LoVo (cell line): ENCODE data around the gene PCID2.

Experiments
- DNase-seq: peaks from one replicate; pipeline ENCODE4 v3.0.0-alpha.2; 2016; ENCODE audit warnings: low spot score

The PCID2 gene

GRCh38 chr13:113187263-113187669, 21.2 kb downstream of the PCID2 start:
- DNase-seq: peak; percentile 92

GRCh38 chr13:113186061-113186900, 22.2 kb downstream of the PCID2 start:
- DNase-seq: no peak

GRCh38 chr13:113184568-113185440, 23.7 kb downstream of the PCID2 start:
- DNase-seq: no peak

- DNase-seq: no peak
These were observed 24.9 kb downstream of the PCID2 start for GRCh38 chr13:113183450-113184129.

GRCh38 chr13:113182046-113182445, 26.4 kb downstream of the PCID2 start:
- DNase-seq: no peak

- DNase-seq: no peak
These were observed 28.9 kb downstream of the PCID2 start for GRCh38 chr13:113179374-113180230.

- no peak for DNase-seq
These were observed 29.6 kb downstream of the PCID2 start for GRCh38 chr13:113178896-113179167.

- no peak for DNase-seq
These were observed 30.2 kb downstream of the PCID2 start for GRCh38 chr13:113178070-113178895.

- DNase-seq: no peak
These were observed 31.6 kb downstream of the PCID2 start for GRCh38 chr13:113176822-113177221.

GRCh38 chr13:113176280-113176679, 32.2 kb downstream of the PCID2 start:
- no peak for DNase-seq

- no peak for DNase-seq
These were observed 36.0 kb downstream of the PCID2 start for GRCh38 chr13:113172419-113172926.

GRCh38 chr13:113171250-113172125, 37.0 kb downstream of the PCID2 start:
- no peak for DNase-seq

GRCh38 chr13:113170511-113170910, 38.0 kb downstream of the PCID2 start:
- no peak for DNase-seq

GRCh38 chr13:113169277-113170272, 38.9 kb downstream of the PCID2 start:
- DNase-seq: no peak

GRCh38 chr13:113168211-113168610, 40.3 kb downstream of the PCID2 start:
- no peak for DNase-seq

GRCh38 chr13:113167575-113167974, 40.9 kb downstream of the PCID2 start:
- DNase-seq: no peak

GRCh38 chr13:113167155-113167554, 41.3 kb downstream of the PCID2 start:
- DNase-seq: no peak

- DNase-seq: no peak
These were observed 41.8 kb downstream of the PCID2 start for GRCh38 chr13:113166681-113167080.
